Nephron progenitor cell (in vitro differentiated cells): ENCODE results near the gene ALPK3.

Source experiments
- DNase-seq: peaks from one replicate; pipeline ENCODE4 v3.0.0; 2021
- H3K27ac Mint-ChIP-seq: 2 replicates; pipeline ENCODE4 v1.8.0; 2021; ENCODE audit warnings: mild to moderate bottlenecking, moderate library complexity, mixed read lengths
- H3K27me3 Mint-ChIP-seq: 2 replicates; pipeline ENCODE4 v1.8.0; 2021; ENCODE audit warnings: mild to moderate bottlenecking, low read depth, mixed read lengths; ENCODE audit not compliant: poor library complexity
- H3K36me3 Mint-ChIP-seq: 2 replicates; pipeline ENCODE4 v1.8.0; 2021; ENCODE audit warnings: low read depth, mixed read lengths
- H3K4me1 Mint-ChIP-seq: 2 replicates; pipeline ENCODE4 v1.8.0; 2021; ENCODE audit warnings: mixed read lengths
- H3K4me3 Mint-ChIP-seq: 2 replicates; pipeline ENCODE4 v1.8.0; 2021; ENCODE audit warnings: mild to moderate bottlenecking, moderate library complexity, mixed read lengths
- H3K9me3 Mint-ChIP-seq: 2 replicates; pipeline ENCODE4 v1.8.0; 2021; ENCODE audit warnings: mild to moderate bottlenecking, moderate library complexity, mixed read lengths
- TF ChIP-seq, protein P1 (sequence below): fragments of 200-600 bp; sonication (generic); IDR thresholded peaks from 2 replicates; pipeline ENCODE4 v1.5.0; 2021; ENCODE audit warnings: antibody characterized with exemption

Gene ALPK3

DNA sequence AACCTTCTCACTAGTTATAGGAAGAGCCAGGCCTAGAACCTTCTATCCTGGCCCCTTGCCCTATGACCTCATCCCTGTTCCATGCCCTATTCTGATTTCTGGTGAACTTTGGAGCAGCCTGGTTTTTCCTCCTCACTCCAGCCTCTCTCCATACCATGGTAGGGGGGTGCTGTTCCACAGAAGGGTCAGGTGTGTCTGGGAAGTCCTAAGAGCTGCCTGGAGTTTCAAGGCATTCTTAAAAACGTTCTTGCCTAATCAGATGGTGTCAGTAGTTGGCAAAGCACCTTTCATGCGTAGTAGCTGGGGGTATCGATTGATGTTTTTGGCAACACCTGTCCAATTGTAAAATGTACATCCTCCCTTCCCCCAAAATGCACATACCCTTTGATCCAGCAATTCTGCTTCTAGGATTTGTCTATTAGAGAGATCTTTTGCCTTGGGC lies 16.8 kb upstream of the ALPK3 start:
- Mint-ChIP-seq H3K27ac (no peak overlapping the region), H3K4me1 (no peaks in the 10 kb centered on the region), H3K27me3 (no peaks in the 10 kb centered on the region), H3K9me3 (no peaks in the 10 kb centered on the region), H3K4me3 (no peak overlapping the region), H3K36me3 (peaks cover 28% of the 10 kb centered on the region)
- TF ChIP-seq, protein P1, sequence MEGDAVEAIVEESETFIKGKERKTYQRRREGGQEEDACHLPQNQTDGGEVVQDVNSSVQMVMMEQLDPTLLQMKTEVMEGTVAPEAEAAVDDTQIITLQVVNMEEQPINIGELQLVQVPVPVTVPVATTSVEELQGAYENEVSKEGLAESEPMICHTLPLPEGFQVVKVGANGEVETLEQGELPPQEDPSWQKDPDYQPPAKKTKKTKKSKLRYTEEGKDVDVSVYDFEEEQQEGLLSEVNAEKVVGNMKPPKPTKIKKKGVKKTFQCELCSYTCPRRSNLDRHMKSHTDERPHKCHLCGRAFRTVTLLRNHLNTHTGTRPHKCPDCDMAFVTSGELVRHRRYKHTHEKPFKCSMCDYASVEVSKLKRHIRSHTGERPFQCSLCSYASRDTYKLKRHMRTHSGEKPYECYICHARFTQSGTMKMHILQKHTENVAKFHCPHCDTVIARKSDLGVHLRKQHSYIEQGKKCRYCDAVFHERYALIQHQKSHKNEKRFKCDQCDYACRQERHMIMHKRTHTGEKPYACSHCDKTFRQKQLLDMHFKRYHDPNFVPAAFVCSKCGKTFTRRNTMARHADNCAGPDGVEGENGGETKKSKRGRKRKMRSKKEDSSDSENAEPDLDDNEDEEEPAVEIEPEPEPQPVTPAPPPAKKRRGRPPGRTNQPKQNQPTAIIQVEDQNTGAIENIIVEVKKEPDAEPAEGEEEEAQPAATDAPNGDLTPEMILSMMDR, result no peak
- DNase-seq, result no peak

DNA sequence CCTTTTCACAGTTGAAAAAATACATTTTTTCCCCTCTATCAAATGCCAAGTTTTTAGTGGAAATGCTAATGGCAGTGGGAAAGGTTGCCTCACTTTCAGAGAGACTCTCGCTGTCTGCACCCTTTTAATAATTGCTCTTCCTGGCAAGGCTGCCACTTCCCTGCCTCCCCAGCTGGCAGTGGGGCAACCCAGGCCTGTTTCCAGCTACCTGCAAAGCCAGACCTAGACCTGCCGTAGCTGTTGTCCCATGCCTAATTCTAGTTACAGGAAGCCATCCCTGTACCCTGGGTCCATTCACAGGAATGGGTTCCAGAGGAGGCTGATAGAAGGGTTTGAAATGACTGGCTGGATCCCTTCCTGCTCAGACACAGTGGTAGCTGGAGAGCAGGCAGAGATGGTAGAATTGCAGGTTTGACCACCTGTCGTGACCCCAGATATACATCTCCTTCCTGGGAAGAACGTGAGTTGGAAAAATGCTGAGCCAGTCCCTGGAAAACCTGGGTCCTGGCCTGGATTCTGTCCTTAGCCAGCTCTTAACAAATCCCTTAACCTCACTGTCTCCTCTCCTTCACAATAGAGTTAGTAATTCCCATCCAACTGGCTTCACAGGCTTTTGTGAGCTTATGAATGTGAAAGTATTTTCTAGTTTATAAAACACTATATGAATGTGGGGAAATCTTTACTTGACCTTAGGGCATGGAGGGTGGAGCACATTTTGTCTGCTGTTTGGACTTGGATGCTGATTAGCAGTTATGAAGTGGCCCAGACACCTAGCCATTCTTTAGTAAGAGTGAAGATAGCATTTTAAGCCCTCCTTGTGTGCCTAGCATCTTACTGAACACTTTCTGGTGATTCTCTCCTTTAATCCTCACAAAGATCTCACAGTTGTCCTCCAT lies 12.9 kb upstream of the ALPK3 start:
- H3K36me3 Mint-ChIP-seq, result peaks cover 34% of the 10 kb centered on the region
- H3K27ac Mint-ChIP-seq, result peak overlapping the region; percentile 19
- H3K4me3 Mint-ChIP-seq, result no peak overlapping the region
- H3K27me3 Mint-ChIP-seq, result no peaks in the 10 kb centered on the region
- TF ChIP-seq, protein P1, result no peak
- no peak for DNase-seq
- no peaks in the 10 kb centered on the region for H3K9me3 Mint-ChIP-seq
- H3K4me1 Mint-ChIP-seq, result no peaks in the 10 kb centered on the region

DNA sequence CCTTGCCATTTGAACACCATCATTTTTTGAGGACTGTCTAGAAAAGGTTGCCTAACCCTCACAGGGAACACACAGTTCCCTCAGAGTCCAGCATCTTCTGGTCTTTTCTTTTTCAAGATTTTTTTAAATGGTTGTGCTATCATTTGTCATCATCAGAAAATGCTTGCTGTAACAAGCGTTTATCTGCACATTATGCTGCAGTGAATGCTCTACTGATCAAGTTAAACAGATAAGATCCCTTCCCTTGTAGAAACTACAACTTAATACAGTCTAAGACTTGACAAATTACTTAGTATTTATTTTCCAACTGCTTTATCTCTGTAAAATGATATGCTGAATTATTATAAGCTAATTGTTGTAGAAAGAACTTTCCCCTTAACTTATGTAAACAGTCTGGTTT lies 11.9 kb upstream of the ALPK3 start:
- Mint-ChIP-seq H3K4me3 (no peak overlapping the region), H3K36me3 (peaks cover 27% of the 10 kb centered on the region), H3K27ac (no peak overlapping the region), H3K4me1 (peaks cover 2% of the 10 kb centered on the region), H3K9me3 (no peaks in the 10 kb centered on the region), H3K27me3 (no peaks in the 10 kb centered on the region)
- DNase-seq, result no peak
- TF ChIP-seq, protein P1, result no peak

DNA sequence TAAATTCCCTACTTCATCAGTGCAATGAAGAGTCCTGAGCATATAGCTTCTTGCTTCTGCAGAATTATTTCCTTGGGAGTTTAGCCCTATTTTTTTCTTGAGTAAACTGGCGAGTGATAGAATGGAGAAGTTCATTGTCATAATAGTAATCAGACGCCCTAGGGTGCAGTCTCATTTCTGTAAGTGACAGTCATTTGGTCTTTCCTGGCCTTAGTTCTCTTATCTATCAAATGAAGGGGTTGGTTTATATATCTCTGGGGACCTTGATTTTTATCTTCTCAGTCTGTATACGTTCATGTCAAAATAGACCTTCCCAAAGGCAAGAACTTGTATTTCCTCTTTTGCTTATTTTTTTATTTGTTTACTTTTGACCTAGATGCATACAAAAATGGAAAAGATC lies 9.9 kb upstream of the ALPK3 start:
- H3K36me3 Mint-ChIP-seq, result peaks cover 20% of the 10 kb centered on the region
- H3K4me3 Mint-ChIP-seq, result no peak overlapping the region
- H3K27ac Mint-ChIP-seq, result no peak overlapping the region
- no peak for DNase-seq
- TF ChIP-seq, protein P1, result no peak
- H3K4me1 Mint-ChIP-seq, result peaks cover 4% of the 10 kb centered on the region
- no peaks in the 10 kb centered on the region for H3K27me3 Mint-ChIP-seq
- H3K9me3 Mint-ChIP-seq, result no peaks in the 10 kb centered on the region

DNA sequence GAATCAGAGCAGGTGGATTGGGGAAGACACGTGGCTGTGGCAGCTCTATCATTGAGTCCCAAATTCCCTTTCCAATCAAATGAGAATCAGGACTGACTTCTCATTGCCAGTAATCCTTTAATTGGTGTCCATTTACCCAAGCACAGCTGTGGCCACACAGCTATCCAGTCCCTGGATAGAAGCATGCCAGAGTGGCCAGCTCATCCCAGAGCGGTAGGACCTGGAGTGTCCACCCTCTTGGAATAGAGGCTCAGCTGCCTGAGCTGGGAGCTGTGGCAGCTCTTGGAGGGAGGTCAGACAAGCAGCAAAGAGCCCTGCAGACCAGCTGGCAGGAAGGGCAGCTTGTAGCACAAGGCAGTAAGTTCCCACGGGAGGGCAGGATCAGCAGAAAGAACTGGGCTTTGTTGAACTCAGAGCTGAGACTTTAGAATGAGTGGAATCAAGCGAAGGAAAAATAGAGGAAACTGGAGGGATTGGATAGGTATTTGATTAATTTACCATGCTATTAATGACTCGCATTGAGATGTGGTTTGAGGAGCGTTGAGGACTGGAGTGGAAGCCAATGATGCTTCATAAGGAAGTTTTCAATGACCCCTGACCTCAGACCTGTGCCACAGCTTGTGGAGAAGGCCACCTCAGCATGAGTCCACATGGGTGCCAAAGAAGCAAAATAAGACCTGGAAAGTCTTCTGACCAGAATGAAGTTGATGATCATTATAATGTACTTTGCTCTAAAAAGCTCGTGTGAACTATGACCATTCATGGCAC lies 6.9 kb upstream of the ALPK3 start:
- peaks cover 6% of the 10 kb centered on the region for H3K36me3 Mint-ChIP-seq
- H3K9me3 Mint-ChIP-seq, result no peaks in the 10 kb centered on the region
- TF ChIP-seq, protein P1, result no peak
- H3K4me1 Mint-ChIP-seq, result peaks cover 4% of the 10 kb centered on the region
- H3K27ac Mint-ChIP-seq, result peak overlapping the region; percentile 1
- H3K4me3 Mint-ChIP-seq, result no peak overlapping the region
- peaks cover 6% of the 10 kb centered on the region for H3K27me3 Mint-ChIP-seq
- DNase-seq, result no peak
